Measurements from ENCODE around the gene CHP2. TPM values are rescaled to one million over a fixed set of nuclear protein-coding genes. Genes with fewer than 3 reads are reported as not detected.

CHP2 gene
- total RNA-seq, 1 donor from 2014 or later = 2.5 TPM

- Histone ChIP-seq H3K27ac (no peak overlapping the region), H3K27me3 (no peaks in the 10 kb centered on the region), H3K36me3 (no peaks in the 10 kb centered on the region), H3K9me3 (no peaks in the 10 kb centered on the region), H3K4me3 (no peak overlapping the region), H3K4me1 (no peaks in the 10 kb centered on the region)
- no peak for DNase-seq (ENCODE audit: extremely low spot score in 2 of 2)
- TF ChIP-seq CTCF (IDR thresholded peaks at IDR 0.05) (no peak), POLR2AphosphoS5 (IDR thresholded peaks at IDR 0.05; ENCODE audit: insufficient read depth in 1 of 2, low read depth in 1 of 2) (no peak), POLR2A (IDR thresholded peaks at IDR 0.05) (no peak)
- intact Hi-C loops (cut with DNase I) = no loop called here
Observed at GRCh38 chr16:23724096-23724784, 30.6 kb upstream of the CHP2 start.

- no peaks in the 10 kb centered on the region for H3K9me3 ChIP-seq
- no peak for DNase-seq (ENCODE audit: extremely low spot score in 2 of 2)
- no peaks in the 10 kb centered on the region for H3K4me1 ChIP-seq
- no peaks in the 10 kb centered on the region for H3K27me3 ChIP-seq
- intact Hi-C loops (cut with DNase I) = no loop called here
- H3K27ac ChIP-seq = no peak overlapping the region
- H3K4me3 ChIP-seq = no peak overlapping the region
- H3K36me3 ChIP-seq = no peaks in the 10 kb centered on the region
- TF ChIP-seq POLR2AphosphoS5 (IDR thresholded peaks at IDR 0.05; ENCODE audit: insufficient read depth in 1 of 2, low read depth in 1 of 2) = no peak
- TF ChIP-seq POLR2A (IDR thresholded peaks at IDR 0.05) = no peak
- no peak for TF ChIP-seq CTCF (IDR thresholded peaks at IDR 0.05)
Observed at GRCh38 chr16:23724785-23725131, 30.1 kb upstream of the CHP2 start.

- no peaks in the 10 kb centered on the region for H3K36me3 ChIP-seq
- H3K4me1 ChIP-seq = no peaks in the 10 kb centered on the region
- DNase-seq (ENCODE audit: extremely low spot score in 2 of 2) = no peak
- intact Hi-C loops (cut with DNase I) = no loop called here
- H3K9me3 ChIP-seq = no peaks in the 10 kb centered on the region
- no peak overlapping the region for H3K4me3 ChIP-seq
- no peaks in the 10 kb centered on the region for H3K27me3 ChIP-seq
- no peak overlapping the region for H3K27ac ChIP-seq
- TF ChIP-seq CTCF (IDR thresholded peaks at IDR 0.05) (no peak), POLR2A (IDR thresholded peaks at IDR 0.05) (no peak), POLR2AphosphoS5 (IDR thresholded peaks at IDR 0.05; ENCODE audit: insufficient read depth in 1 of 2, low read depth in 1 of 2) (no peak)
Observed at GRCh38 chr16:23726710-23727109, 28.1 kb upstream of the CHP2 start.

GRCh38 chr16:23728112-23728477 lies 26.7 kb upstream of the CHP2 start:
- Histone ChIP-seq H3K4me3 (no peak overlapping the region), H3K4me1 (no peaks in the 10 kb centered on the region), H3K36me3 (no peaks in the 10 kb centered on the region), H3K27ac (no peak overlapping the region), H3K9me3 (no peaks in the 10 kb centered on the region), H3K27me3 (no peaks in the 10 kb centered on the region)
- TF ChIP-seq POLR2A (IDR thresholded peaks at IDR 0.05) (no peak), POLR2AphosphoS5 (IDR thresholded peaks at IDR 0.05; ENCODE audit: insufficient read depth in 1 of 2, low read depth in 1 of 2) (no peak), CTCF (IDR thresholded peaks at IDR 0.05) (no peak)
- intact Hi-C loops (cut with DNase I) = no loop called here
- no peak for DNase-seq (ENCODE audit: extremely low spot score in 2 of 2)

- intact Hi-C loops (cut with DNase I) = no loop called here
Observed at GRCh38 chr16:23729503-23730424, 25.1 kb upstream of the CHP2 start.

More at GRCh38 chr16:23729503-23730424, 25.1 kb upstream of the CHP2 start:
- TF ChIP-seq POLR2AphosphoS5 (IDR thresholded peaks at IDR 0.05; ENCODE audit: insufficient read depth in 1 of 2, low read depth in 1 of 2) = no peak
- no peak for TF ChIP-seq CTCF (IDR thresholded peaks at IDR 0.05)
- no peak for TF ChIP-seq POLR2A (IDR thresholded peaks at IDR 0.05)
- H3K9me3 ChIP-seq = no peaks in the 10 kb centered on the region
- DNase-seq (ENCODE audit: extremely low spot score in 2 of 2) = no peak
- no peaks in the 10 kb centered on the region for H3K36me3 ChIP-seq
- H3K4me3 ChIP-seq = no peak overlapping the region
- no peak overlapping the region for H3K27ac ChIP-seq
- no peaks in the 10 kb centered on the region for H3K4me1 ChIP-seq
- H3K27me3 ChIP-seq = no peaks in the 10 kb centered on the region
